ENCODE results near the gene DNM1. TPM values are rescaled to one million over a fixed set of nuclear protein-coding genes. Genes with fewer than 3 reads are reported as not detected.
"Not testable (repeated sequence)": the region's sequence is repeated elsewhere in the genome, so short reads cannot be mapped to it uniquely, and the experiment has no call there.

The DNM1 gene
- polyA plus RNA-seq, 10 donors: 32.0 to 119 (median 52.2) TPM

DNA sequence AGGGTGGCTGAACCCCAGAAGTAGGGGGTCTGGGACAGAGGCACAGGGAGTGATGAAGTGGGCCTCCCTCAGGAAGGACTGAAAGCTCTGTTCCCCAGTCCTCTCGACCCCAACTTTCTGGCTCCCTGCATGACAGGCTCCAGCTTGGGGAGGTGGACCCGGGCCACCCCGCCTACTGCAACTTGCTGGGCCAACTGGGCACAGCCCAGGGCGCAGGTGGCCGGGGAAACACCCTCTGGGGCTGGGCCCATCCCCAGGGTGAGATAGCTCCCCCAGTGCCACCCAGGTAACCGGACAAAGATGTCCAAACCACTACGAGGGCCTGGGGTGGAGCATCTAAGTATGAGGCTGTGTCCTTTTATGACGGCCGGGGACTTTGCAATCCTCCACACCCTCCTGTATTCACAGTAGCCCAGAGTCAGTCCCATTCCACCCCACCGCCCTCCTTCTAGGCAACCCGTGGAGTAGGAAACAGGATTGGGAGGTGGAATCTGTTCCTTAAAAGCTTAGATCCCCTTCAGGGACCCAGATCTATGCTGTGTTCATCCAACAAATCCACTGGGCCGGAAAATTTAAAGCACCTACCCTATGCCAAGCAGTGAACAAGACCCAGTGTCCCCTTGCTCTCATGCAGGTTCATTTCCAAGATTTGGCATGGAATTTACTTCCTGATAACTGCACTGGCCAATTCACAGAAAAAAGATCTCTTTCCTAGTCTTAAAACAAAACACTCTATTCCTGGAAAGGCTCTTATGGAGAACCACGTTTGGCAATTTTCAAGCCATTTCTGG lies 19.9 kb downstream of the DNM1 start:
- DNase-seq: no peak

DNA sequence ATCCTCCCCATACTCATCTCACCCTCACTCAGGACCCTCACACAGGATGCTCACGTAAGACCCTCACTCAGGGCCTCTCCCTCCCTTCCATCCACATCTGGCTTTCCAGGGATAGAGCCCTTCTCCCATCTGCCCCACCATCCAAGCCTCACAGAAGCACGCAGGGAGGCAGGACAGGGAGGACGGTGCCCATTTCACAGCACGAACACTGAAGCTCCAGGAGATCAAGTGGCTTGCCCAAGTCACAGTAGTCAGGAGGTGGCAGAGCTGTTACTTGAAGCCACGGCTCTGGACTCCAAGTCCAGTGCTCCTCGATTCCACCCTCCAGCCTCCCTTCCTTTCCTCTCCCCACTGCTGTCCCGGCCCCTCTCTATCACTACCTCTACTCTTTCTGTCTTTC lies 21.7 kb downstream of the DNM1 start:
- no peak for DNase-seq

DNA sequence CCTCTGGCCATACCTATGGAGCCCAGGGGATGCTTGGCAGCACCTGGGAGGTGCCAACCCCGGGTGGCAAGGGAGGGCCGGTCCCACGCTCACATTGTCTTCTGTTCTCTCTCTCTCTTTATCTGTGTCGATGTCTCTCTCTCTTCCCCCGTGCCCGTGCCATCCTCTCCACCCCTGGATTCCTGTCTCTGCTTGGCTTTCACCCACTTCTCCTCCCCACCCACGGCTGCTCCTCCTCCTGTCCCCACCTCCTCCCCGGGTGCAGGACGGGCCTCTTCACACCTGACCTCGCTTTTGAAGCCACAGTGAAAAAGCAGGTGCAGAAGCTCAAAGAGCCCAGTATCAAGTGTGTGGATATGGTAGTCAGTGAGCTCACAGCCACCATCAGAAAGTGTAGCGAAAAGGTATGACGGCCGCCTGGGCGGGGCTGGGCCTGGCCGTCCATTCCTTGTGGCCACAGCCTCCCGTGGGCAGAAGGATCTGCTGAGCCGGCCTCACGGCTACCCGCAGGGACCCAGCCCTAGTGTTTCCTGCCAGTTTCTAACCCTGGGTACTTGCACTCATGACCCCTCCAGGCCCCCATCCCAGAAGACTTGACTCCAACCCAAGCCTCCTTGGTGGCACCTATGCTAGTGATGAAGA lies 22.7 kb downstream of the DNM1 start:
- no peak for DNase-seq

DNA sequence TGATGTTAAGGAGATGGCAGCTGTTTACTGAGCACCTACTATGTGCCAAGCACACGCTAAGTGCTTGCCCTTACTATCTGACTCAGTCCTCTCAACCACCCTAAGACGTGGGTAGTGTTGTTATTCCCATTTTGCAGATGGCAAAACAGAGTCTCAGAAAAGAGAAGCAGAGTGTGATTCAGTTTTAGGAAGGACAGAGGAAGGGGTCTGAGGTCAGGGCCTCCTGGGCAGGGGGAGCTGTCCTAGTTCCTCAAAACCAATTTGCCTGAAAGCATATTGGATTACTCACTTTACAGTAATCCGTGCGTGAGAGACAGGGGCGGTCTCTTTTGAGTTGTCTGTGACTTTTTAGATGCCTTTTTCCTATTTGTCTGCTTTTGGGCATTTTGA lies 23.2 kb downstream of the DNM1 start:
- no peak for DNase-seq

DNA sequence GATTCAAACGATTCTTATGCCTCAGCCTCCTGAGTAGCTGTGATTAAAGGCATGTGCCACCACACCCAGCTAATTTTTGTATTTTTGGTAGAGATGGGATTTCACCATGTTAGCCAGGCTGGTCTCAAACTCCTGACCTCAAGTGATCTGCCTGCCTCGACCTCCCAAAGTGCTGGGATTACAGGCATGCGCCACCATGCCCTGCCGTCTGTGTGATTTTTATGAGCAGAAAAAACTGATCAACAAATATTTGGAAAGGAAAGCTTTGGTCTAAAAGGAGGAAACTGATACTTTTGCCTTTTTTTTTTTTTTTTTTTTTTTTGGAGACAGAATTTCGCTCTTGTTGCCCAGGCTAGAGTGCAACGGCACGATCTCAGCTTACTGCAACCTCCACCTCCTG lies 27.7 kb downstream of the DNM1 start:
- DNase-seq: not testable (repeated sequence)

DNA sequence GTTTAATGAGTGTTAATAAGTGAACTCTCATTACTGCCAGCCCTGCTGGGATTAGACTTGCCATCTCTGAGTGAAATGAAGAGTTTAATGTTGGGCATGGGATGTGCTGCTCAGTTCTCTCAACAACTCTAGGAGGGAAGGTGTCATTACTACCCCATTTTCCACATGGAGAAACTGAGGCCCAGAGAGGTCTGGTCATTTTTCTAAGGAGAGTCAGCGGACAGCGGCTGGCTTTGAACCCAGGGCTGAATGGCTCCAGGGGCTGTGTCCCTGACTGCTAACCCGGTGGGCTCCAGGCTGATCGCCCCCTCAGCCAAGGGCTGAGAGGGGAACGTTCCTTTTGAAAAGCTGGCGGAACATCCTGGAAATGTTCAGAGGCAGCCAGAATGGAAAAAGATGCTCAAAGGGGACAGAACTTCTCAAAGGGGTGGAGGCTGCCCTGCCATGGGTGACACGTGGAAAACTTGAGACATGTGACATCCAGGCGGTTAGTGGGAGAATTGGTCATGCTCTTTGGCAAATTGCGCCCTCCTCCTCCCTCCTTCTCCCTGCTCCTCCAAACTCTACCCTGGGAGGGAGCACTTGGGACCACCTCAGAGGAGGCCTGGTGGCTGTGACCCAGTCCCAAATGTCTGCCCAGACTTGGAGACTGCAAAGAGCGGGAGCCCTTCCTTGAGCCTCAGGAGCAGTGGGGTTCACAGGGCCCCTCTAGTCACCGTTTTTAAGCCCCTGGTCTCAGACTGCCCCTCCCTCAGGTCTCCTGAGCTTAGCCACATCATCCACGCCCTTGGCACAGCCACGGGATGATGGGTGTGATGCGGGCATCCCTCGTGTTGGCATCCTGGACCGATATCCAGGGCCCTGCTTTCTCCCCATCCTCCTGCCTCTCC lies 28.7 kb downstream of the DNM1 start:
- peak; percentile 21 to 82 (median 74) for DNase-seq

DNA sequence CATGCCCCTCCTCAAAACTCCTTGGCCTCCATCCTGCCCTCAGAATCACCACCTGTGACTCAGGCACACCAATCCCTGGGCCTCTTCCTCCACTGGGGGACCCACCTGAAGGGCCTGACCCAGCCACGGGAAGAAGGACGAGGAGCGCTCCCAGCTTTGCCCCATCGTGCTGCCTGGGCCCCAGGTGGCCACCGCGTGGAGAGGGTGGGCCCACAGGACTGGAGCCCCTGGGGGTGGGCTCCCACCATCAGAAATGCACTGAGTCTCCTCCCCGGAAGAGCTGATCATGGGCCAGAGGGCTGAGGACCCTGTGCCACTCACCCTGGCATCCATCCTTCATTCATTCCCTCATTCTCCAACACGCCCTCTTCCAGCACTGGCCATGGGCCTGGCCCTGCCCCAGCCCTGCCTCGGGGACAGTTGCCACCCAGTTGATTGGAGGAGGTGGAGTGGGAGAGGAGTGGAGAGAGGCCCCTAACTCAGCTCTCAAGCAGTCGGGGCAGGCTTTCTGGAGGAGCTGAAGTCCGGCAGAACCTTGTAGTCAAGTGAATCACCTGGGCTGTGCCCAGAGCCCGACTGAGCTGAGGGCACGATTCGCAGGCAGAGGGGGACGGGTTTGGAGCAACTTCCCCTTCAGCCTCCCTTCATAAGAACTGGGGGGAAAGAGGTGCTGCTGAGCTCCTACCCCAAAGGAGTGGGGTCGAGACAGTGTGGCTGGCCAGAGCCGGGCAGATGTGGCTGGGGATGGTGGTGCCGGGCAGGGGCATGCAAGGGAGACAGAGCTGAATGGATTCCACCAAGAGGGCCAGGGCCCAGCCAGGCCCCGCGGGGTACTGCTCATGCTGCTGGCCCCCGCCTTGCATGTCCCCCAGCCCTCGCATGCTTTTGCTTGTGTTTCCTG lies 29.6 kb downstream of the DNM1 start:
- DNase-seq: peak in 1 of 3 donors; percentile 13

DNA sequence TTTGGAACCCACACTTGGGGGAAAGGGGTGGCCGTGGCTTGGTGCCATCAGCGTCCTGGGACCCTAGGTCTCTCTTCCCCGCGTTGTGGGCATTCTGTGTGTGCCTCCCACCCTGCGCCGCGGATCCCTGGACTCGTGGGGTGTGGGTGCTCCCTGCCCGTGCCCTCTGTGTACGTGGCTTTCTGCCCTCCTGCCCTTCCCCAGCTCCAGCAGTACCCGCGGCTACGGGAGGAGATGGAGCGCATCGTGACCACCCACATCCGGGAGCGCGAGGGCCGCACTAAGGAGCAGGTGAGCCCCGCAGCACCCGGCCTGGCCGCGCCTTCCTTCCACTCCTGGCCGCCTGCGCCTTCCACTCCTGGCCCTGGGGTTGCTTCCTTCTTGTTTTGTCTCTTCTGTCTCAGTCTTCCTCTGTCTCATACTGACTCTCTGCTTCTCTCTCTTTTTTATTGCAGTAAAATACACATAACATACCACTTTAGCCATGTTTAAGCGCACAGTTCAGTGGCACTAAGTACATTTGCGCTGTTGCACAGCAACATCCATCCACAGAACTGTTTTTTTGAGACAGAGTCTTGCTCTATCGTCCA lies 30.7 kb downstream of the DNM1 start:
- no peak for DNase-seq

DNA sequence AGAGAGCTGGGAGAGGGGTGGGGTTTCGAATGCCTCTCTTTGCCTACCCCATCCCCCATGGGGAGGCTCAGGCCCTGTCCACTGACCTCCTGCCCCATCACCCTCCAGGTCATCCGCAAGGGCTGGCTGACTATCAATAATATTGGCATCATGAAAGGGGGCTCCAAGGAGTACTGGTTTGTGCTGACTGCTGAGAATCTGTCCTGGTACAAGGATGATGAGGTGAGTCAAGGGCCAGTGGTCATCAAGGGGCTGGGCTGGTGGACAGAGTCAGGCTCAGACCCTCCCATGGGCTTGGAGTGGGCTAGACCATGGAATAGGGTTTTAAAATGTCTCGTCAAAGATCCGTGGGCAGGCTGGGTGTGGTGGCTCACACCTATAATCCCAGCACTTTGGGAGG lies 38.9 kb downstream of the DNM1 start:
- no peak for DNase-seq

DNA sequence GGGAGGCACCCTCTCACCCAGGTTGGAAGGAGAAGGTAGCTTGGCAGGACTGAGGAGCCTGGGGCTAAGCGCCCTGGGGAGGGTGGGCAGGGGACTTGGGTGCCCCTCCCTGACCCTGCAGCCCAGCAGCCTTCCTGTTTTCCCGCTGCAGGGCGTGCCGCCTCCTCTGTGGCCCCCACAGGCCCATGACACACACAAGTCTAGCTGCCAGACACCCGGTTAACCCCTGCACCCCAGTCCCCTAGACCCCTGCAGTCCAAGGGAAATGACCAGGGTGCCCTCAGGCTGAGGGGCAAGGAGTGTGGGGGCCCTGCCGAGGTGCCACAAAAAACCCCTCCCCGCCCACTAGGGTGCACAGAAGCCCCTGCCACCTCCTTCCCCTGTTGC lies 39.6 kb downstream of the DNM1 start:
- DNase-seq: peak in 2 of 3 donors; percentile 19 to 76

DNA sequence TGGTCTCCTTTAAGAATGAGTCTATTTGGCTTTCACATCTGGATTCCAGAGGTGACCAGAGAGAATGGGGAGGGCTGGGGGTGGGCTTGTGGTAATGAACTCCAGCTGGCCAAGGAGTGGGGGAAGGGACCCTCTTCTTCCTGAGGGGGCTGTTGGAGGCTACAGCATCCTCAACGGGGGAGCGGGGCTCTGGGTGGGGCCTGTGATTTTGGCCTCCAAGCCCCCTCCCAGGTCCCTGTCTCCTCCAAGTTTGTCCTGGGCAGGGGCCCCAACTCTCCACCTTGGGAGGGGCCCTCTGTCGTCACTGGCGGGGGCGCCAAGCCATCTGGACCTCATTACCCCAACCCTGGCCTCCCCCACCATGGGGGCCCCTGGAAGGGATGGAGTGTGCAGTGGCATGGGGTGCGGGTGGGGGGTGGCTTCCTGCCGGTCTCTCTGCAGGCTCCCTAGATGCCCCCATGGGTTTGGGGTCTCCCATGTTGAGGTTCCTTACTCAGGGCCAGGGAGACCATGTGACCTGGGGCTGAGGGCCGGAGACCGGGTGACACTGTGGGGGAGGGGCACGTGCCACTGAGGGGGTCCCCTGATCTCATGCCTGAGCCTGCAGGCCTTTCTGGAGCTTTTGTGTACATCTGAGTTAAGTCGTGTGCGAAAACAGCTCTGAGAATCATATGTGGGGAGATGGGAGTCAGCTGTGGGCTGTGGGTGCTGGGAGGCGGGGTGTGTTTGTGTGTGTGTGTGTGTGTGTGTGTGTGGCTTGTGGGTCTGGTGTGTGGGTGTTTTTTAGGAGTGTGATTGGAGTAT lies 40.2 kb downstream of the DNM1 start:
- DNase-seq: peak; percentile 55 to 96 (median 93)

DNA sequence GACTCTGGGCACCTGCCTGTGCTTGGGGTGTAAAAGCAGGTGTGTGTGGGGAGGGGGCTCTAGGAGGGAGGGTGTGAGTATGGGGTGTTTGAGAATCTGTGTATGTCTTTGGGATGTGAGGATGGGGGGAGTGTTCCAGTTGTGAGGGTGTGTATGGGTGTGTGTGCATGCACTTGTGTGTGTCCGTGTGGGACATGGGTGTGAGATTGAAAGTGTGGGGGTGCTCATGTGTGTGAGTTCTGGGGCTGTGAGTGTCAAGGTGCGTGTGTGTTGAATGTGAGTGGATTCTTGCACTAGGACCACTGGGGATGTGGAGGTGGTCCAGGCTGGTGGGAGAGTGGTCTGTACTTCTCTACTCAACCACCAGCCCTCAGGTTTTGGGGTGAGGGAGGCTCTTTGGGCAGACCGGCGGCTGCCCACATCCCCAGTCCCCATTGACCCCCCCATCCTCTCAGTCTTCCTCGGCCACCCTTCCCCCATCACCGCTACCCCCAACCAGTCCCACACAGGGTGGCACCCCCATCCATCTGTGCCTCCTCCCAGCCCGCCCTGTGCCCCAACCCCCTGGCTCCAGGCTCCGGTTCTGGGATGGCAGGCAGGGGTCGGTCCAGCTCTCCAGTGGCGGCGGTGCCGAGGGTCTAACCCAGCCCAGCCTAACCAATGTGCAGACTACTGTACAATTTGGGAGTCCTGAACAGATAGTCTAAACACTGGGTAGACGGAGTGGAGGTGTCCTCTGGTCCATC lies 41.1 kb downstream of the DNM1 start:
- peak; percentile 33 to 86 (median 61) for DNase-seq

DNA sequence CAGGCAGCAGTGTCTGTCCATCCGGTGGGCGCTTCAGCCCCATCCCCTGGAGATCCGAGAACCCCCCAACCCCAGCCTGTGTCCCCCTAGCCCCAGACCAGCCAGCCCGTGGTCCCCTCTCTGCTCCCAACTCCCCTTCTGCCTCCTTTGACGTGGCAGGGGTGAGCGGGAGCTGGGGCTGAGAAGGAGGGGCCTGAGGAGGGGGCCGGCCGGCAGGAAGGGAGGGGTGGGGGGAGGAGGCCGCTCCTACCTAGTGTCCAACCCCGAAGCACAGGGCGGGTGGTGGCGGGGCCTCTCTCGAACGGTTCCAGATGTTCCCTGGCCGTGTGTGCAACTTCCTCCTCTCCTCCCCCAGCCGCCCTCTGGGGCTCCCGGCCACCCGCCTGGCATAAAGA lies 41.7 kb downstream of the DNM1 start:
- DNase-seq: peak; percentile 93 to 96 (median 93)

DNA sequence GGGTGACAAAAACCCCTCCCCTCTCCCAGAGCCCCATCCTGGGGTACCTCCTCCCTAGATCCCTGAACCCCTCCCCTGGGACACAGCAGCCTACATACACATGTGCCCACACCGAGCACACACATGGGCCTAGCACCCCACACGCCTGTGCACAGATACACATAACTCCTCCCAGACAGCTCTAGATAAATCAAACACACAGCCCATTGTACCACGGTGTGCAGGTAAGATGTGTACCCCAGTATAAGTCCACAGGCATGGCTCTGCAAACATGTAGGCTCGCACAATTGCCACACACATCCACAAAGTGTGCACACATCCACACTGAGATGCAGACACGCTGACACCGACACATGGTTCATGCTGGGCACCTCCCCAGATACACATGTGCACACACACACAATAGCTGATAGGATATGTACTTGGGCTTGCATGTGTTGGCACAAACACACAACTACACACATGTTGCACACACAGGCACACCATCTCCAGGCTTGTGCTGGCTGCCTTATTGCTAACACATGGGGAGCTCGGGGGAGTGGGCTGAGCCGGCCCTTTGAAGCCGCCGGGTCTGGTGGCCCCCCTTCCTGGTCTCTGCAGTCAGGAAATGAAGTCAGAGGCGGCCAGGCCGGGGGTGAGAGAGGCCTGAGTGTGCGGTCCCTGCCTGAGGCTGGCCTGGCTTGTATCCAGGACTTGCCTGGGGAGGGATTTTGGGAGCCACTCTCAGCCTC lies 42.4 kb downstream of the DNM1 start:
- DNase-seq: peak; percentile 59 to 92 (median 80)

DNA sequence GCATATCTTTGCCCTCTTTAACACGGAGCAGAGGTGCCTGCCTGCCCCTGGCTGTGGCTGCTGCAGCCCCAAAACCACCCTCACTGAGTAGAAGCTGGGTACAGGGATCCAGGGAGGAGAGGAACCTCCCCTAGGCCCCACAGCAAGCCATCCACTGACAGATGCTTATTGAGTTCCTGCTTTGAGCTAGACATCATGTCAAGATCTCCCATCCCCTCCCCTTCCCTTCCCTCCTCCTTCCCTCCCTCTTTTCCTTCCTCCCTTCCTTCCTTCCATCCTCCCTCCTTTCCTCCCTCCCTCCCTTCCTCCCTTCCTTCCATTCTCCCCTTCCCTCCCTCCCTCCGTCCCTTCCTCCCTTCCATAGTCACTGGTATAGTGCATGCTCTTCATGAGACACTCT lies 43.3 kb downstream of the DNM1 start:
- peak in 1 of 3 donors; percentile 44 for DNase-seq

DNA sequence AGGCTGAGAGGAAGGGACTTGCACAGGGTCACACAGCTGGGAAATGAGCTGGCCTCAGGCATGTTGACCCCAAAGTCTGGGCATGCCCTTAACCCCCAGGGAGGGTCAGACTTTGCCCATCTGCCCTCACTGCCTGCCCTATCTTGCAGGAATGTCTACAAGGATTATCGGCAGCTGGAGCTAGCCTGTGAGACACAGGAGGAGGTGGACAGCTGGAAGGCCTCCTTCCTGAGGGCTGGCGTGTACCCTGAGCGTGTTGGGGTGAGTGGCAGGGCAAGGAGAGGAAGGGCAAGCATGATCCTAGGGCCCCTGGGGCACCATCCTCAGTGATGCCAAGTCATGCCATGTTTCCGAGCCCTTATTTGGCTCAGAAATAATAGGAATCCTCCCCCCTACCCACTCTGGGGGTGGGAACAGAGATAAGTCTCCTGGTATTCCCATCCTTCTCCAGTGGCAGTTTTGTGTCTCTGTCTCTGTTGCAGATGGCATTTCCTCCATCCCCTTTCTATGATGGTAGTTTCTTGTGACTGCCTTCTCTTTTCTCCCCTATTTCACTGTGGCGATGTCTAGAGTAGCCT lies 44.1 kb downstream of the DNM1 start:
- no peak for DNase-seq

DNA sequence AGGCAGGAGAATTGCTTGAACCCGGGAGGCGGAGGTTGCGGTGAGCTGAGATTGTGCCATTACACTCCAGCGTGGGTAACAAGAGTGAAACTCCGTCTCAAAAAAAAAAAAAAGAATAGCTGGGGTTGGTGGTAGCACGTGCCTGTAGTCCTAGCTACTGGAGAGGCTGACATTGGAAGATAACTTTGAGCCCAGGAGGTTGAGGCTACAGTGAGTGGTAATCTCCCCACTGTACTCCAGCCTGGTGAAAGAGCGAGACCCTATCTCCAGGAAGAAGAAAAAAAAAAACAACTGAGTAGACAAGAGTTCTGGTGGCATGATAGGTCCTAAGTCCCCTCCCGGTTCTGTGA lies 46.4 kb downstream of the DNM1 start:
- DNase-seq: no peak

Data from muscle of back (tissue), 11 donors.